Measurements from ENCODE around the gene SUPT16H.

- TF ChIP-seq CTCF (IDR thresholded peaks at IDR 0.05): no peak
- no peak for TF ChIP-seq POLR2A (IDR thresholded peaks at IDR 0.05)
Observed at GRCh38 chr14:21350539-21350938, 33.3 kb downstream of the SUPT16H start.

Data from testis (tissue), 2 donors.